ENCODE data around the gene THSD7B. TPM values are rescaled to one million over a fixed set of nuclear protein-coding genes. Genes with fewer than 3 reads are reported as not detected.

The THSD7B gene
- total RNA-seq, 2 donors from 2014 or later = 0.51 to 5.4 TPM

DNA sequence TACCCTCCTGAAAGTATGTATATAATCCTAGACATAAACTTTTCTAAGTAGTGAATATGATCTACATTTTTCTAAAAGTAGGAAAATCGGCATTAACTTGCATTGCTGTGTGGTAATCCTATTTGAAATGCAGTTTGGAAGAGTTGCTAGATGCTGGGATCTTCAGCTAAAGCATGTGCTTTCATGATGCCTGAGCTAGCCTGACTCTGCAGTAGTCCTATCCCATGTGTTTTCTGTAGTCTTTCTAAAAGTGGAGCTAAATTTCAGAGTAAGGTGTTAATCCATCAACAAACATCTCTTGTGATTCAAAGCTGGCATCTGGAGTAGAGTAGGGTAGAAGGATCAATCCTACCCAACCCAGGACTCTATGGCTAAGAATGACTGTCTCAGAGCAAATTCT is 229.4 kb downstream of the THSD7B start:
- Histone ChIP-seq H3K9me3 (no peaks in the 10 kb centered on the region), H3K36me3 (no peaks in the 10 kb centered on the region), H3K27ac (no peak overlapping the region), H3K4me1 (replicated peaks) (no peaks in the 10 kb centered on the region), H3K27me3 (replicated peaks; ENCODE audit: insufficient read depth) (no peaks in the 10 kb centered on the region), H3K4me3 (no peak overlapping the region)
- TF ChIP-seq, protein P1, sequence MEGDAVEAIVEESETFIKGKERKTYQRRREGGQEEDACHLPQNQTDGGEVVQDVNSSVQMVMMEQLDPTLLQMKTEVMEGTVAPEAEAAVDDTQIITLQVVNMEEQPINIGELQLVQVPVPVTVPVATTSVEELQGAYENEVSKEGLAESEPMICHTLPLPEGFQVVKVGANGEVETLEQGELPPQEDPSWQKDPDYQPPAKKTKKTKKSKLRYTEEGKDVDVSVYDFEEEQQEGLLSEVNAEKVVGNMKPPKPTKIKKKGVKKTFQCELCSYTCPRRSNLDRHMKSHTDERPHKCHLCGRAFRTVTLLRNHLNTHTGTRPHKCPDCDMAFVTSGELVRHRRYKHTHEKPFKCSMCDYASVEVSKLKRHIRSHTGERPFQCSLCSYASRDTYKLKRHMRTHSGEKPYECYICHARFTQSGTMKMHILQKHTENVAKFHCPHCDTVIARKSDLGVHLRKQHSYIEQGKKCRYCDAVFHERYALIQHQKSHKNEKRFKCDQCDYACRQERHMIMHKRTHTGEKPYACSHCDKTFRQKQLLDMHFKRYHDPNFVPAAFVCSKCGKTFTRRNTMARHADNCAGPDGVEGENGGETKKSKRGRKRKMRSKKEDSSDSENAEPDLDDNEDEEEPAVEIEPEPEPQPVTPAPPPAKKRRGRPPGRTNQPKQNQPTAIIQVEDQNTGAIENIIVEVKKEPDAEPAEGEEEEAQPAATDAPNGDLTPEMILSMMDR (IDR thresholded peaks at IDR 0.05) = no peak
- TF ChIP-seq POLR2AphosphoS5 (IDR thresholded peaks at IDR 0.05) (no peak), POLR2A (IDR thresholded peaks at IDR 0.05) (no peak)
- intact Hi-C loops (cut with DNase I) = no loop called here
- 94% methylated on average over 1 of the region's 1 CpG for WGBS
- no peak for DNase-seq (ENCODE audit: low spot score)

DNA sequence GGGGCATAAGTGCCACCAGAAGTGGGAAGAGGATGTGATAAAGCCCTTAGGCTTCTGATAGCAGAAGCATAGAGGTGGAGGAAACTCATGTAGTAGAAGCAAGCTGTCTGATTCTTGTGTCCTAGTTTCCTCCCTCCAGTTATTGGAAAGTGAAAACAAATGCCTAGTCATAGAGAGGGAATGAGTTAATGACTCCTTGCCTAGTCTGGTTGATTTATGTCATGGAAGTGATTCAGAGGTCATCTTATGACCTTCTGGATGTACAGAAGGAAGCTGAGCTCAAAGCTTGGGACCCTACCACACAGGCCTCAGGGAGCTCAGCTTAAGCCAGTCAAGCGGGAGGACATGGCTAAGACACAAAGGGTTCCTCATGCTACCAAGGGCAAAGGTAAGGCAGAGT is 232.2 kb downstream of the THSD7B start:
- WGBS = 92% methylated on average over 1 of the region's 1 CpG
- Histone ChIP-seq H3K27me3 (replicated peaks; ENCODE audit: insufficient read depth) (no peaks in the 10 kb centered on the region), H3K4me1 (replicated peaks) (no peaks in the 10 kb centered on the region), H3K4me3 (no peak overlapping the region), H3K36me3 (no peaks in the 10 kb centered on the region), H3K9me3 (no peaks in the 10 kb centered on the region), H3K27ac (no peak overlapping the region)
- intact Hi-C loops (cut with DNase I) = no loop called here
- TF ChIP-seq POLR2A (IDR thresholded peaks at IDR 0.05) = no peak
- TF ChIP-seq, protein P1 (IDR thresholded peaks at IDR 0.05) = no peak
- no peak for TF ChIP-seq POLR2AphosphoS5 (IDR thresholded peaks at IDR 0.05)
- DNase-seq (ENCODE audit: low spot score) = no peak

DNA sequence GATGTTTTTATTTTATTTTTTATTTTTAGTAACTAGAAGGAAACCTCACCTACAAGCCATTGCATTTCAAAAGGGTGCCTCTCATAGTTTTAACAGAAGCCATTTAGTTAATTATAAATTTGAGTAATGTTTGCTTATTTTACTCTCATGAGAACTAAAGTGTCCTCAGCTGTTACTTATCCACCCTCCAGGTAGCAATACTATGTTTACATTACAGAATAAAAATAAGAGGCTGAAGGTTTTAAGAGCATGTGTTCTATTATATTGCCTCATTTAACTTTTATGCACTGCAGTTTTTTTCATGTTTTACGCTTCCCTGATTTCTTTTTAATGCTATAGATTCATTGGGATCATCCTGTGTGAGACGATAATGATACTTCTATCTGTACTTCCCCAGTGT is 235.5 kb downstream of the THSD7B start:
- no peaks in the 10 kb centered on the region for H3K36me3 ChIP-seq
- WGBS = 39% methylated on average over 2 of the region's 2 CpGs
- intact Hi-C loops (cut with DNase I) = no loop called here

DNA sequence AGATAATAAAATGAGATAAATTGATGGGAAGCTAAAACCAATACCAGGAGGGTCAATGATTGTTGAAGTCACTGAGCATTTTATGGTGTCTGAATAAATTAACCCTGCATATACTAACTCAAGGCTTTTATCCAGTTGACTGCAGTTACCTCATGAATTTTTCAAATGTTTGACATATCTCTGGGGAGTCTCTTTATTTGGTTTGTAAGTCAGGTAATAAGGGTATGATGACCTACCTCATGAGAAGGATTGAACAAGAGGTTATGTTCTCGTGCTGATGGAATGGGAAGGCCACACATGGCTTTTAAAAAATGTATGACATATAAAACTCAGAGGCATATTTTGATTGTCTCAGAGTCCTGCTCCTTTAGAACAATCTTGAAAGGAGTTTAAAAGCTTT is 237.6 kb downstream of the THSD7B start:
- intact Hi-C loops (cut with DNase I) = no loop called here
- Histone ChIP-seq H3K36me3 (no peaks in the 10 kb centered on the region), H3K27ac (no peak overlapping the region), H3K27me3 (replicated peaks; ENCODE audit: insufficient read depth) (no peaks in the 10 kb centered on the region), H3K4me3 (no peak overlapping the region), H3K4me1 (replicated peaks) (no peaks in the 10 kb centered on the region), H3K9me3 (no peaks in the 10 kb centered on the region)
- WGBS = 89% methylated on average over 1 of the region's 1 CpG
- no peak for TF ChIP-seq POLR2A (IDR thresholded peaks at IDR 0.05)
- no peak for TF ChIP-seq POLR2AphosphoS5 (IDR thresholded peaks at IDR 0.05)
- TF ChIP-seq, protein P1 (IDR thresholded peaks at IDR 0.05) = no peak
- no peak for DNase-seq (ENCODE audit: low spot score)

More for the DNA sequence above, 235.5 kb downstream of the THSD7B start:
- Histone ChIP-seq H3K4me1 (replicated peaks) (no peaks in the 10 kb centered on the region), H3K4me3 (no peak overlapping the region), H3K27me3 (replicated peaks; ENCODE audit: insufficient read depth) (no peaks in the 10 kb centered on the region), H3K27ac (no peak overlapping the region), H3K9me3 (no peaks in the 10 kb centered on the region)
- no peak for TF ChIP-seq POLR2AphosphoS5 (IDR thresholded peaks at IDR 0.05)
- no peak for TF ChIP-seq POLR2A (IDR thresholded peaks at IDR 0.05)
- TF ChIP-seq, protein P1 (IDR thresholded peaks at IDR 0.05) = no peak
- DNase-seq (ENCODE audit: low spot score) = no peak

DNA sequence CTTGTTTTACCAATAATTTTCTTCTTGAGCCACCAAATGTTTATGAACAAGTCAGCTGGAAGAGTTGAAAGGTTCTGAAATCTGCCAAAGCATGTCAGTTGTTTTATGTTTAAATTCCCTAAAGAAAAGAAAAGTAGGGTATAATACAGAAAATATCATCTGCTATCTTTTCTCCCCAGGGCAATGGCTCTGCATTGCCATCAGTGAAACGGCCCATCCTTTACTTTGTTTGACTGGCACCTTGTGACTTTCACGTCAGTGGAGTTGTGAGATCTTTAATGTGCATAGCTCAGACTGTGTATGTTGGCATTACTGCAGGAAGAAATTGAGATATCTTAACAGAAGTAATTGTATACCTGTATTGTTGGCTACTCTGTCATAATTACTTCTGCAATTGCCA is 239.9 kb downstream of the THSD7B start:
- Histone ChIP-seq H3K27ac (no peak overlapping the region), H3K36me3 (no peaks in the 10 kb centered on the region), H3K9me3 (no peaks in the 10 kb centered on the region), H3K4me3 (no peak overlapping the region), H3K27me3 (replicated peaks; ENCODE audit: insufficient read depth) (no peaks in the 10 kb centered on the region), H3K4me1 (replicated peaks) (no peaks in the 10 kb centered on the region)
- intact Hi-C loops (cut with DNase I) = no loop called here
- TF ChIP-seq POLR2AphosphoS5 (IDR thresholded peaks at IDR 0.05) (no peak), POLR2A (IDR thresholded peaks at IDR 0.05) (no peak)
- TF ChIP-seq, protein P1 (IDR thresholded peaks at IDR 0.05) = no peak
- DNase-seq (ENCODE audit: low spot score) = no peak
- 56% methylated on average over 2 of the region's 2 CpGs for WGBS

Measured in prostate gland (tissue), 2 donors.